ENCODE measurements around the gene WDR62. TPM values are rescaled to one million over a fixed set of nuclear protein-coding genes. Genes with fewer than 3 reads are reported as not detected.

Gene WDR62
- total and polyA plus RNA-seq, 2 of the 8 experiments (the other 6 are each of a cell fraction or from before 2014, with no cell fraction given), result 28.2 to 39.5 TPM

DNA sequence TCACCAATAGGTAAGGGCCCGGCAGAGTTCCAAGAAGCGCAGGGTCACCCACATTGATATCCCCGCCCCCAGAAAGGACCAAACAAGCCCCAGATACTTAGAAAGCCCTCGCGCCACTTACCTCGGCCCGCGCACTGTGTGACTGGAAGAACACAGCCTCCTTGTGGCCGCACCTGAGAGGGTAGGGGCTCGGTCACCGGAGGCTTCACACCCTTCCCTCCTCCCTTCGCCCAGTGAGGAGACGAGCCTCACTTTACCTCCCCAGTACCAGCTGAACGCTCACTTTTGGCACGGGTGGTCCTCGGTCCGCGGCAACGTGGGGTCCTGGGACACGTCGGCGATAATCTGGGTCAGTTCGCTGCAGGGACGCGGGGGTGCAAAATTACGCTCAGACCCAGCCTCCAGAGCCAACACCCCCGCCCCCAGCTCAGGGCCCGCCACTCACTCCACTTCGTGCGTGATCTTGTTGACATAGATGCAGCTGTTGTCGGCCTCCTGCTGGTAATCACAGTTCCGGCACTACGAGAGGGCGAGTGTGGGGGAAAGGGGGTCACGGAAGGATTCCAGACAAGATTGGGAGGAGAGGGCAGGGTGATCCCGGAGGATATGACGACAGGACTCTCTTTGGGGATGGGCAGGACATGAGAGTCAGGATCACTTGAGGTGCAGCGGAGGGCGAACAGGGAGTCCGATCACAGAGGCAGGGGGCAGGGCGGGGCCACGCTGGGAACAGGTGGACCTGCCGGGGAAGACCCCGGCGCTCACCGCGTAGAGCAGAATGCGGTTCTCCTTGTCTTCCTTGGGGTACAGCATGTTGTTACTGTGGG lies 59.4 kb downstream of the WDR62 start:
- peak overlapping the region; percentile 63 for H4K91ac ChIP-seq (replicated peaks; ENCODE audit: insufficient read length, low read length)
- no peaks in the 10 kb centered on the region for H3K27me3 ChIP-seq (replicated peaks in 1 of 4; ENCODE audit: control insufficient read depth in 3 of 4, extremely low read depth in 1 of 4, insufficient read depth in 3 of 4, low read length in 3 of 4)
- peak overlapping the region; percentile 24 for H3K56ac ChIP-seq (replicated peaks; ENCODE audit: insufficient read length, low read depth, low read length)
- FAIRE-seq, result no peak
- H2BK5ac ChIP-seq (ENCODE audit: low read depth, low read length), result peak overlapping the region; percentile 87; the same call in 1 of the 2 replicates
- CTCF ChIA-PET (ENCODE audit: partially characterized antibody), result interaction anchor here (1.0 to 1.5 kb wide), 5 partner anchors 11 to 57 kb away, joined by 3 to 5 read pairs (median 3); no protein-coding TSS in a partner anchor
- peak overlapping the region; percentile 39 to 72 (median 56) for H3K9ac ChIP-seq (replicated peaks in 1 of 4; ENCODE audit: extremely low read depth in 1 of 4, low read depth in 3 of 4, low read length in 3 of 4)
- peak overlapping the region; percentile 40 for H3K4ac ChIP-seq (replicated peaks; ENCODE audit: insufficient read length, low read depth, low read length)
- DNase-seq (ENCODE audit: low read depth in 1 of 2, low spot score in 2 of 2), result peak in 1 of 2 experiments; percentile 65
- POLR2A ChIA-PET (ENCODE audit: partially characterized antibody), result interaction anchor here (1.1 to 2.9 kb wide), 4 partner anchors 11 to 120 kb away, joined by 4 to 27 read pairs (median 11); partner anchors contain the start of genes ZNF146 and ZNF565
- H3K79me2 ChIP-seq (ENCODE audit: control insufficient read depth in 1 of 2, insufficient read depth in 2 of 2, low read length in 2 of 2), result peaks cover 0 to 9% of the 10 kb centered on the region in 2 experiments; a peak in 1 of 4 replicates
- no peak overlapping the region for H2AK5ac ChIP-seq (ENCODE audit: low read depth, low read length)
- no peak overlapping the region for H2BK120ac ChIP-seq (replicated peaks; ENCODE audit: low read depth, low read length)
- H3K23ac ChIP-seq (ENCODE audit: insufficient read length), result no peak overlapping the region
- H3K4me1 ChIP-seq (replicated peaks in 1 of 4; ENCODE audit: control insufficient read depth in 3 of 4, insufficient read depth in 4 of 4, low read length in 3 of 4), result peaks cover 8 to 23% (median 18%) of the 10 kb centered on the region in 4 experiments
- H2BK15ac ChIP-seq (ENCODE audit: low read length), result no peak overlapping the region
- H3K18ac ChIP-seq (ENCODE audit: extremely low read depth, low read length), result peak overlapping the region; percentile 62
- H3K4me3 ChIP-seq (ENCODE audit: extremely low read depth in 1 of 4, insufficient read depth in 2 of 4, low read depth in 3 of 4, low read length in 4 of 4), result peak overlapping the region; percentile 73 to 96 (median 82)
- H3K23me2 ChIP-seq (ENCODE audit: low read depth, low read length), result peaks cover 10% of the 10 kb centered on the region
- peak overlapping the region; percentile 76 to 94 for H3K4me2 ChIP-seq (ENCODE audit: insufficient read depth in 1 of 2, low read depth in 2 of 2, low read length in 2 of 2)
- peak overlapping the region; percentile 7; the same call in 1 of the 2 replicates for H2AFZ ChIP-seq (ENCODE audit: low read length)
- 12% methylated on average over 40 of the region's 48 CpGs; no CpG with 5 or more reads in 1 of the 2 experiments for WGBS, 2 experiments (ENCODE audit: extremely low coverage in 1 of 2, insufficient coverage in 1 of 2, insufficient read length in 1 of 2, insufficient replicate concordance in 2 of 2, low coverage in 1 of 2, low lambda C conversion rate in 2 of 2, missing lambda C conversion rate in 1 of 2)
- H3K9me3 ChIP-seq (ENCODE audit: insufficient read depth in 2 of 2, low read depth in 1 of 2, low read length in 1 of 2), result no peaks in the 10 kb centered on the region
- H3K36me3 ChIP-seq (ENCODE audit: control insufficient read depth in 2 of 4, insufficient read depth in 4 of 4, low read length in 3 of 4), result peaks cover 4 to 19% (median 12%) of the 10 kb centered on the region in 4 experiments; a peak in 5 of 8 replicates
- peaks cover 3 to 6% of the 10 kb centered on the region in 2 experiments for H4K20me1 ChIP-seq (replicated peaks in 1 of 2; ENCODE audit: control insufficient read depth in 1 of 2, insufficient read depth in 2 of 2, low read length in 2 of 2)
- peak overlapping the region; percentile 57 for H3K27ac ChIP-seq (ENCODE audit: low read depth, low read length)
- peaks cover 12% of the 10 kb centered on the region for H3K79me1 ChIP-seq (ENCODE audit: low read depth, low read length)
- no peak overlapping the region for H2BK20ac ChIP-seq (ENCODE audit: low read length)
- H4K8ac ChIP-seq (ENCODE audit: extremely low read depth, insufficient read depth, low read length), result 0 out of 2 replicates have a peak overlapping the region, but pooled peaks have one; percentile 37
- H3K14ac ChIP-seq (ENCODE audit: insufficient read length), result no peak overlapping the region
- H2BK12ac ChIP-seq (ENCODE audit: low read depth, low read length), result peak overlapping the region; percentile 68; the same call in 1 of the 2 replicates
- peak overlapping the region; percentile 12 for H4K5ac ChIP-seq (ENCODE audit: insufficient read length, low read depth, low read length)
- no peak for TF ChIP-seq RFX5 (IDR thresholded peaks at IDR 0.05; ENCODE audit: borderline replicate concordance, low read depth, low read length)
- peak; percentile 12 to 29; a peak in 2 of 4 replicates for TF ChIP-seq RAD21 (IDR thresholded peaks at IDR 0.05 in 1 of 2, conservative IDR thresholded peaks at IDR 0.05 in 1 of 2; ENCODE audit: low read depth in 2 of 2, low read length in 2 of 2)
- TF ChIP-seq HDAC6 (IDR thresholded peaks at IDR 0.05; ENCODE audit: low read depth, low read length), result no peak
- TF ChIP-seq SP4 (IDR thresholded peaks at IDR 0.05; ENCODE audit: low read length), result no peak
- TF ChIP-seq, protein P1, sequence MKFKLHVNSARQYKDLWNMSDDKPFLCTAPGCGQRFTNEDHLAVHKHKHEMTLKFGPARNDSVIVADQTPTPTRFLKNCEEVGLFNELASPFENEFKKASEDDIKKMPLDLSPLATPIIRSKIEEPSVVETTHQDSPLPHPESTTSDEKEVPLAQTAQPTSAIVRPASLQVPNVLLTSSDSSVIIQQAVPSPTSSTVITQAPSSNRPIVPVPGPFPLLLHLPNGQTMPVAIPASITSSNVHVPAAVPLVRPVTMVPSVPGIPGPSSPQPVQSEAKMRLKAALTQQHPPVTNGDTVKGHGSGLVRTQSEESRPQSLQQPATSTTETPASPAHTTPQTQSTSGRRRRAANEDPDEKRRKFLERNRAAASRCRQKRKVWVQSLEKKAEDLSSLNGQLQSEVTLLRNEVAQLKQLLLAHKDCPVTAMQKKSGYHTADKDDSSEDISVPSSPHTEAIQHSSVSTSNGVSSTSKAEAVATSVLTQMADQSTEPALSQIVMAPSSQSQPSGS (IDR thresholded peaks at IDR 0.05; ENCODE audit: low read length), result no peak
- 0 out of 4 replicates have a peak, but pooled peaks of 1 of the 2 experiments have one; percentile 67 for TF ChIP-seq HDAC2 (IDR thresholded peaks at IDR 0.05; ENCODE audit: borderline replicate concordance in 1 of 2, low read depth in 2 of 2, low read length in 2 of 2)
- TF ChIP-seq SAP30 (IDR thresholded peaks at IDR 0.05; ENCODE audit: insufficient read depth, insufficient replicate concordance, low read length), result peak; percentile 32
